HL-60 (cell line): ENCODE measurements around the gene SEC14L1.

Experiments used
- DNase-seq, 2 experiments: peaks; one replicate each; pipeline ENCODE4 v3.0.0-alpha.2; 2010 to 2020; ENCODE audit warnings: low read depth in 1 of 2, low spot score in 1 of 2
- H3K27ac ChIP-seq: fragments of 250-450 bp; sonication (Bioruptor Pico); replicated peaks from 2 replicates; pipeline ENCODE4 v1.5.1; 2020; ENCODE audit warnings: mild to moderate bottlenecking, moderate library complexity
- H3K27me3 ChIP-seq: fragments of 250-450 bp; sonication (Bioruptor Pico); 2 replicates; pipeline ENCODE4 v1.5.1; 2021; ENCODE audit warnings: mild to moderate bottlenecking, moderate library complexity; ENCODE audit not compliant: insufficient read depth, poor library complexity, severe bottlenecking
- H3K4me3 ChIP-seq: replicated peaks from 2 replicates; pipeline ENCODE4 v1.5.1; 2011; ENCODE audit warnings: mild to moderate bottlenecking, control low read depth, low read length; ENCODE audit not compliant: insufficient read depth
- CTCF ChIP-seq: IDR thresholded peaks from one replicate; pipeline ENCODE4 v1.5.1; 2011; ENCODE audit warnings: low read length, control low read depth, inconsistent platforms; ENCODE audit not compliant: insufficient read depth
- GABPA ChIP-seq: IDR thresholded peaks from 2 replicates; pipeline ENCODE4 v1.6.1; 2012; ENCODE audit warnings: low read depth
- POLR2AphosphoS5 ChIP-seq: IDR thresholded peaks from 2 replicates; pipeline ENCODE4 v1.6.1; 2012; ENCODE audit warnings: low read depth
- REST ChIP-seq: IDR thresholded peaks from 2 replicates; pipeline ENCODE4 v1.6.1; 2012; ENCODE audit warnings: low read depth; ENCODE audit not compliant: insufficient replicate concordance
- SPI1 ChIP-seq: IDR thresholded peaks from 2 replicates; pipeline ENCODE4 v1.6.1; 2012; ENCODE audit warnings: low read depth, mild to moderate bottlenecking, borderline replicate concordance

Gene SEC14L1

GRCh38 chr17:77116371-77116860 is 24.4 kb upstream of the SEC14L1 start:
- H3K27ac ChIP-seq = no peak overlapping the region
- H3K4me3 ChIP-seq = no peak overlapping the region
- no peak for TF ChIP-seq POLR2AphosphoS5
- H3K27me3 ChIP-seq = no peaks in the 10 kb centered on the region
- DNase-seq = no peak

GRCh38 chr17:77117415-77117814 is 23.4 kb upstream of the SEC14L1 start:
- Histone ChIP-seq H3K4me3 (no peak overlapping the region), H3K27ac (no peak overlapping the region), H3K27me3 (no peaks in the 10 kb centered on the region)
- DNase-seq = no peak
- TF ChIP-seq SPI1 (no peak), GABPA (no peak), REST (no peak), CTCF (no peak), POLR2AphosphoS5 (no peak)

- TF ChIP-seq GABPA (no peak), POLR2AphosphoS5 (no peak), REST (no peak), SPI1 (no peak), CTCF (no peak)
- no peak for DNase-seq
- Histone ChIP-seq H3K27me3 (no peaks in the 10 kb centered on the region), H3K27ac (no peak overlapping the region), H3K4me3 (no peak overlapping the region)
These were observed 22.4 kb upstream of the SEC14L1 start for GRCh38 chr17:77118251-77118928.

GRCh38 chr17:77119668-77120301 is 21.0 kb upstream of the SEC14L1 start:
- Histone ChIP-seq H3K27me3 (no peaks in the 10 kb centered on the region), H3K27ac (no peak overlapping the region), H3K4me3 (no peak overlapping the region)
- no peak for TF ChIP-seq REST
- TF ChIP-seq GABPA = no peak
- no peak for TF ChIP-seq POLR2AphosphoS5
- TF ChIP-seq CTCF = no peak
- TF ChIP-seq SPI1 = no peak
- no peak for DNase-seq
